SK-N-MC (cell line): Measurements from ENCODE around the gene FRG2.
"Not testable (repeated sequence)": the region's sequence is repeated elsewhere in the genome, so short reads cannot be mapped to it uniquely, and the experiment has no call there.

Experiments
- EZH2 ChIP-seq: fragments of 200-600 bp; sonication (generic); IDR thresholded peaks from one replicate; pipeline ENCODE4 v1.6.1; 2017; ENCODE audit warnings: antibody characterized with exemption
- POLR2AphosphoS5 ChIP-seq: IDR thresholded peaks from 2 replicates; pipeline ENCODE4 v1.6.1; 2012; ENCODE audit warnings: mild to moderate bottlenecking, low read depth, low read length, borderline replicate concordance

DNA sequence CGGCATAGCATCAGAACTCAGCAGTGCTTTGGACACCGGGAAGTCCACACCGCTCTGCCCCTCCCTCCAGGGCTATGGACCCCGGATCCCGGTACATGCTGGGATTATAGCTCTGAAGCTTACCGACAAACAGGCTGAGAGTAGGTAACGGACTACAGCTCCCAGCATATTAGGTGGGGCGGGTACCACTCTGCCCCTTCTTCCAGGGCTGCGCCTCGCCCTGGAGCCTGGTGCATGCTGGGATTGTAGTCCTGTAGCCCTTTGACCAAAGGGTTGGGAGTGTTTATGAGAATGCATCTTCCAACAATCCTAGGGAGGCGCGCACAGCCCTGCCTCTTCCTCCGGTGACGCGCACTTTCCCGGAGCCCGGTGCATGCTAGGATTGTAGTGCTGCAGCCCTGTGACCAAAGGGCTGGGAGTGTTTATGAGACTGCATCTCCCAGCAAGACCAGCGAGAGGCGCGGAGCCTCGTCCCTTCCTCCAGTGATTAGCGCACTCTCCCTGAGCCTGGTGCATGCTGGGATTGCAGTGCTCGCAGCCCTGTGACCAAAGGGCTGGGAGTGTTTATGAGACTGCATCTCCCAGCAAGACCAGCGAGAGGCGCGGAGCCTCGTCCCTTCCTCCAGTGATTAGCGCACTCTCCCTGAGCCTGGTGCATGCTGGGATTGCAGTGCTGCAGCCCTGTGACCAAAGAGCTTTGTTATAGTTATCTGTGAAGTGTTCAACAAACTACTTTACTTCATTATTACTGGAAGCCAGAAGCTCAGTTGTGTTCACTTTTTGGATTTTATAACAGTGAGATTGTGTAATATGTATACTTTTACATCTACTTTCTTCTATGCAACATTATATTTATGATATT, 22.6 kb upstream of the FRG2 start:
- not testable (repeated sequence) for TF ChIP-seq EZH2, POLR2AphosphoS5
